ENCODE results near the gene PILRA.
"Not testable (repeated sequence)": the region's sequence is repeated elsewhere in the genome, so short reads cannot be mapped to it uniquely, and the experiment has no call there.

PILRA gene

GRCh38 chr7:100444311-100445278, 71.3 kb downstream of the PILRA start:
- 50% methylated on average over 7 of the region's 14 CpGs for WGBS (ENCODE audit: insufficient coverage)
- no peaks in the 10 kb centered on the region for H3K27me3 ChIP-seq (replicated peaks in 2 of 5; ENCODE audit: control insufficient read depth in 4 of 5, insufficient read depth in 5 of 5, low read length in 4 of 5)
- DNase-seq: peak; percentile 38 to 63 (median 60)
- POLR2A ChIA-PET: interaction anchor here (0.7 to 2.8 kb wide), 4 partner anchors 8 to 21 kb away, joined by 3 to 17 read pairs (median 8); partner anchors contain the start of genes MEPCE and ZCWPW1
- peak overlapping the region in 2 of 7 experiments; percentile 1 to 36 for H3K4me3 ChIP-seq (ENCODE audit: control insufficient read depth in 1 of 7, extremely low read depth in 1 of 7, insufficient read depth in 4 of 7, low read depth in 2 of 7, low read length in 6 of 7)
- no peaks in the 10 kb centered on the region for H3K9me3 ChIP-seq (ENCODE audit: control extremely low read depth in 1 of 5, control insufficient read depth in 4 of 5, insufficient read depth in 2 of 5, low read depth in 1 of 5, low read length in 4 of 5)
- peak overlapping the region in 1 of 2 experiments; percentile 62 for H3K27ac ChIP-seq (ENCODE audit: insufficient read depth in 1 of 2, low read depth in 1 of 2, low read length in 2 of 2, poor library complexity in 1 of 2, severe bottlenecking in 2 of 2)
- no peaks in the 10 kb centered on the region for H3K36me3 ChIP-seq (ENCODE audit: control insufficient read depth in 4 of 4, insufficient read depth in 4 of 4, low read length in 3 of 4)
- H3K4me1 ChIP-seq (ENCODE audit: control extremely low read depth in 1 of 4, control insufficient read depth in 4 of 4, insufficient read depth in 4 of 4, low read length in 3 of 4): peaks cover 2 to 30% (median 21%) of the 10 kb centered on the region in 4 experiments
- CTCF ChIA-PET: interaction anchor here (1.0 to 20.5 kb wide), 8 partner anchors 9 to 245 kb away, joined by 3 to 160 read pairs (median 6); partner anchors contain the start of genes MEPCE and ZCWPW1

DNA sequence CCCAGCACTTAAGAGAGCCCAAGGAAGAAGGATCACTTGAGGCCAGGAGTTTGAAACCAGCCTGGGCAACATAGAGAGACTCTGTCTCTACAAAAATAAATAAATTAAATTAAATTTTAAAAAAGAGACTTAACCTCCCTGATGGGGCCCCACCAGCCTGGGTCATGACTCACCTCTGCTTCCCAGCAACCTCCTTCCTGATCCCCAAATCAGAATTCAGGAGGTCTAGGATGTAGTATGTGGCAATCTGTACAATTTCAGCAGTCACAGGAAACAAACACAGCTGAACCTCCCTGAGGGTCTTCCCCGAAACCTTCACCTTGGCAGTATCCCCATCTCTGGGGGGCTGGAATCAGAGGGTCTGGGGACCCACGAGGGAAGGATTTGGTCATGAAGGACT, 72.8 kb downstream of the PILRA start:
- Histone ChIP-seq H3K4me3 (ENCODE audit: control insufficient read depth in 1 of 7, extremely low read depth in 1 of 7, insufficient read depth in 4 of 7, low read depth in 2 of 7, low read length in 6 of 7) (no peak overlapping the region), H3K36me3 (ENCODE audit: control insufficient read depth in 4 of 4, insufficient read depth in 4 of 4, low read length in 3 of 4) (no peaks in the 10 kb centered on the region), H3K9me3 (ENCODE audit: control extremely low read depth in 1 of 5, control insufficient read depth in 4 of 5, insufficient read depth in 2 of 5, low read depth in 1 of 5, low read length in 4 of 5) (no peaks in the 10 kb centered on the region), H3K27ac (ENCODE audit: insufficient read depth in 1 of 2, low read depth in 1 of 2, low read length in 2 of 2, poor library complexity in 1 of 2, severe bottlenecking in 2 of 2) (no peak overlapping the region), H3K4me1 (ENCODE audit: control extremely low read depth in 1 of 4, control insufficient read depth in 4 of 4, insufficient read depth in 4 of 4, low read length in 3 of 4) (peaks cover 2 to 37% (median 24%) of the 10 kb centered on the region in 4 experiments), H3K27me3 (replicated peaks in 2 of 5; ENCODE audit: control insufficient read depth in 4 of 5, insufficient read depth in 5 of 5, low read length in 4 of 5) (no peaks in the 10 kb centered on the region)
- ChIA-PET CTCF (interaction anchor here (1.2 to 20.5 kb wide), 5 partner anchors 8 to 114 kb away, joined by 4 to 160 read pairs (median 6); partner anchors contain the start of genes MEPCE and ZCWPW1), POLR2A (interaction anchor here (3.1 kb wide), 1 partner anchor 17 kb away, joined by 8 read pairs; the partner anchor contains the start of genes MEPCE and ZCWPW1)
- WGBS (ENCODE audit: insufficient coverage): 100% methylated on average over 1 of the region's 2 CpGs
- DNase-seq: no peak

GRCh38 chr7:100447363-100447762, 74.1 kb downstream of the PILRA start:
- not testable (repeated sequence) for DNase-seq; H3K36me3 ChIP-seq (ENCODE audit: control insufficient read depth in 4 of 4, insufficient read depth in 4 of 4, low read length in 3 of 4); H3K4me3 ChIP-seq (ENCODE audit: control insufficient read depth in 1 of 7, extremely low read depth in 1 of 7, insufficient read depth in 4 of 7, low read depth in 2 of 7, low read length in 6 of 7); H3K9me3 ChIP-seq (ENCODE audit: control extremely low read depth in 1 of 5, control insufficient read depth in 4 of 5, insufficient read depth in 2 of 5, low read depth in 1 of 5, low read length in 4 of 5); H3K27me3 ChIP-seq (replicated peaks in 2 of 5; ENCODE audit: control insufficient read depth in 4 of 5, insufficient read depth in 5 of 5, low read length in 4 of 5); H3K27ac ChIP-seq (ENCODE audit: insufficient read depth in 1 of 2, low read depth in 1 of 2, low read length in 2 of 2, poor library complexity in 1 of 2, severe bottlenecking in 2 of 2)
- ChIA-PET CTCF (interaction anchor here (1.2 to 20.5 kb wide), 7 partner anchors 6 to 40 kb away, joined by 3 to 160 read pairs (median 5); partner anchors contain the start of gene PPP1R35), POLR2A (interaction anchor here (0.7 to 3.1 kb wide), 2 partner anchors 18 to 47 kb away, joined by 5 to 8 read pairs; partner anchors contain the start of genes MEPCE and ZCWPW1)
- peaks cover 2 to 37% (median 24%) of the 10 kb centered on the region in 4 experiments for H3K4me1 ChIP-seq (ENCODE audit: control extremely low read depth in 1 of 4, control insufficient read depth in 4 of 4, insufficient read depth in 4 of 4, low read length in 3 of 4)
- 100% methylated on average over 3 of the region's 8 CpGs for WGBS (ENCODE audit: insufficient coverage)

DNA sequence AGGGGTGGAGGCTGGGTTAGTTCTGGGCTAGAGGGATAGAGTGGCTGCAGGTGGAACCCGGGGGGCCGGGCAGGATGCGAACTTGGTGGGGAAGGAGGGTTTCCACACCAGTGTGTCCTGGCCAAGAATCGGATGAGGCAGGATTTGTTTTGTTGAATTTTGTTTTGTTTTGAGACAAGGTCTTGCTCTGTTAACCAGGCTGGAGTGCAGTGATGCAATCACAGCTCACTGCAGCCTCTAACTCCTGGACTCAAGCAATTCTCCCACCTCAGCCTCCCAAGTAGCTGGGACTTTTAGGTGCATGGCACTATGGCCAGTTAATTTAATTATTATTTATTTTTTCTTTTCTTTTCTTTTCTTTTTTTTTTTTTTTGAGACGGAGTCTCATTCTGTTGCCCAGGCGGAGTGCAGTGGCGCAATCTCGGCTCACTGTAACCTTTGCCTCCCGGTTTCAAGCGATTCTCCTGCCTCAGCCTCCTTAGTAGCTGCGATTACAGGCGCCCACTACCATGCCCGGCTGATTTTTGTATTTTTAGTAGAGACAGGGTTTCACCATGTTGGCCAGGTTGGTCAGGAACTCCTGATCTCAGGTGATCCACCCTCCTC, 76.0 kb downstream of the PILRA start:
- WGBS (ENCODE audit: insufficient coverage): 97% methylated on average over 6 of the region's 13 CpGs
- Histone ChIP-seq H3K27me3 (replicated peaks in 2 of 5; ENCODE audit: control insufficient read depth in 4 of 5, insufficient read depth in 5 of 5, low read length in 4 of 5) (no peaks in the 10 kb centered on the region), H3K4me3 (ENCODE audit: control insufficient read depth in 1 of 7, extremely low read depth in 1 of 7, insufficient read depth in 4 of 7, low read depth in 2 of 7, low read length in 6 of 7) (no peak overlapping the region), H3K36me3 (ENCODE audit: control insufficient read depth in 4 of 4, insufficient read depth in 4 of 4, low read length in 3 of 4) (no peaks in the 10 kb centered on the region), H3K27ac (ENCODE audit: insufficient read depth in 1 of 2, low read depth in 1 of 2, low read length in 2 of 2, poor library complexity in 1 of 2, severe bottlenecking in 2 of 2) (no peak overlapping the region), H3K4me1 (ENCODE audit: control extremely low read depth in 1 of 4, control insufficient read depth in 4 of 4, insufficient read depth in 4 of 4, low read length in 3 of 4) (peaks cover 2 to 38% (median 28%) of the 10 kb centered on the region in 4 experiments), H3K9me3 (ENCODE audit: control extremely low read depth in 1 of 5, control insufficient read depth in 4 of 5, insufficient read depth in 2 of 5, low read depth in 1 of 5, low read length in 4 of 5) (no peaks in the 10 kb centered on the region)
- no peak for DNase-seq
- POLR2A ChIA-PET: interaction anchor here (2.8 kb wide), 1 partner anchor 20 kb away, joined by 27 read pairs; the partner anchor contains the start of genes MEPCE and ZCWPW1
- CTCF ChIA-PET: interaction anchor here (0.6 to 9.7 kb wide), 9 partner anchors 9 to 256 kb away, joined by 3 to 160 read pairs (median 3); partner anchors contain the start of genes MEPCE, POP7, PPP1R35 and ZCWPW1
